ENCODE data around the gene ITGB3. TPM values are rescaled to one million over a fixed set of nuclear protein-coding genes. Genes with fewer than 3 reads are reported as not detected.

ITGB3 gene
- total RNA-seq, 1 donor from 2014 or later, result 1.7 TPM

Other genes with a start within 250 kb of the ITGB3 start
- gene CDC27, start 64.5 kb upstream of the ITGB3 start, total RNA-seq, result 50.6 TPM
- not detected for gene MYL4, start 44.5 kb upstream of the ITGB3 start, total RNA-seq
- gene EFCAB13, start 70.1 kb downstream of the ITGB3 start, total RNA-seq, result 2.0 TPM